GM21390 (cell line): Measurements from ENCODE around the gene SLC30A1.
"Not testable (repeated sequence)": the region's sequence is repeated elsewhere in the genome, so short reads cannot be mapped to it uniquely, and the experiment has no call there.

Source experiments
- ATAC-seq: cut with Tn5 transposase; IDR thresholded peaks from one replicate; pipeline ENCODE4 v1.9.1; 2021; ENCODE audit not compliant: unreplicated experiment

Gene SLC30A1

GRCh38 chr1:211578640-211579439 lies at the start of gene SLC30A1:
SLC30A1 (minus strand) TSS chr1:211579161; CDS start chr1:211578612, 549 bp downstream.
- peak; percentile 83 for ATAC-seq

DNA sequence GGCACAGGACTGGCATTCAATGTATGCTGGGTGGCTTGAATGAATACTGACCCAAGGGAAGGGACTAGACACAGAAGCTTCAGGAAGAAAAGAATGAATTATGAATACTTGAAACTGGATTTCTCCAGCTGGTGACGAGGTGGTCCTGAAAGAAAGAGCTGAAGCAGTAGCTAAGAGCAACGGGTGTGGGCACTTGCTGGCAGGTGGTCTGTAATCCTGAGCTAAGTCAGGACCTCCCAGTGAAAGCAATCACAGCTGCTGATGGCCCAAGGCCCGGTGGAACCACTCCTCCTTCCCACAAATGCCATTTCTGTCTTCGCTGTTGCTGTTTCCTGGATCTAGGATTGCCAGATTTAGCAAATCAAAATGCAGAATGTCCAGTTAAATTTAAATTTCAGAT lies 49.5 kb upstream of the SLC30A1 start:
- ATAC-seq: no peak

DNA sequence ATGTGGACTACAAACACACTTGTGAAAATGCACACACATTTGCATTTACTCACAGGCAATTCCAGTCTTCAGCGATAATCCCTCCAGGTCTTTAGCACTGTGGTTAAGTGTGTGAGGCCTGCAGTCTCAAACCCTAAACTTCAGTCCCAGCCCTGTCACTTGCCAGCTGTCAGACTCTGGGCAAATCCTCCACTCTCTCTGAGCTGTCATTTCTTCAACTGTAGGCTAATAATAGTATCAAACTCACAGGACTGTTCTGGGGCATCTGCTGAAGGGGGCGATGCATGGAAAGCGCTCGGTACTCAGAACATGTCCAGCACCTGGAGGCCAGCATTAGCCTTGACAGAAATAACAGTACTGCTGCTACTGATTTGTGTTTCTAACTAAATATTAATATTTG lies 48.3 kb upstream of the SLC30A1 start:
- no peak for ATAC-seq

GRCh38 chr1:211625866-211626265 lies 46.9 kb upstream of the SLC30A1 start:
- not testable (repeated sequence) for ATAC-seq

DNA sequence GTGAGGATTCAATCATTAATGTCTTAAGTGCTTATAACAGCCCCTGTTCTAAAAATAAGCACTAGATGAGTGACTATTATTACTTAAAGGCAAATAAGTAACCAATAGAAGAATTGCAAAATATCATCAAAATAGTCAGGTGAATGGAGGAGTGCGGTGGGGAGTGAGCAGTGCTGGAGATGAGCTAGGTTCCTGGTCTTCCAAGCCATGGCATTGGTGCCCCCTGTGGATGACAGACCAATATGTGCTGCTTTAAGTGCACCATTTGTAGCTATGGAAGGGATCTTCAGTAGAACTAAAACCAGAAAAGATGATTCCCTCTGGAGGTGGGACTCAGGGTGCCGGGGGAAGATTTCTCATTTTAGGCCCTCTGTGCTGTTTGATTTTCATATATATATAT lies 46.1 kb upstream of the SLC30A1 start:
- ATAC-seq: no peak

DNA sequence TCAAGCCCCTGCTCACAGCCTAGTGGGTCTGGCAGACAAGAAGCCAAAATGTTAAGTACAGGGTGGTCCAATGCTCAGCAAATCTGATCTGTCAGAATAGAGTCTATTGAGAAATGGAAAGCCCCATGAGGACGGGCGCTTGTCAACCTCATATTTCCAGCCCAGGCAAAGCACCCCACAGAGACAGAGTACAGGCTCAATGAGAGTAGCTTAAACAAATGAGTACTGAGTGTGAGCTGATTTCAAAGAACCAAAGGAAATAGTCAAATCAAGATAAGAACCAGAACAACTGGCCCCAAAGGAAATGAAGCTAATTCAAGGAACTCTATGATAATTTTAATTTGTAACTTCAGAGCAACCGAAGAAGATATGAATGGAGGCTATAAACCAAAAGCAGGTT lies 44.6 kb upstream of the SLC30A1 start:
- ATAC-seq: no peak

- ATAC-seq: no peak
Measured at GRCh38 chr1:211621447-211622198, 42.7 kb upstream of the SLC30A1 start.

DNA sequence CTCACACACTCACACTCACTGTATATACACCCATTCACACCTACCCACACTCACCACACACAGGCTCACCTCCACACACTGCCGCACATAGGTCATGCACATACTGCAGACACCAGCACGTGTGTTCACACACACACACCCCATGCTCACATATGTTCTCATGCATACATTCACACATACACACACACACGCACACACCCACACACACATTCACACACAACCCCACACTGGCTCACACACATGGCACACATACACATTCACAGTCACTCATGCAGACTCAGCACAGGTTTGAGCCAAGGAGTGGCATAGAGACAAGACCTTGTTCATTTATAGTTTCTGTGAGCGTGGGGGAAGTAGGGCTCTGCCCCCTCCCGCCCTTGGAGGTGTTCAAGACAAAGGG lies 41.1 kb upstream of the SLC30A1 start:
- no peak for ATAC-seq

DNA sequence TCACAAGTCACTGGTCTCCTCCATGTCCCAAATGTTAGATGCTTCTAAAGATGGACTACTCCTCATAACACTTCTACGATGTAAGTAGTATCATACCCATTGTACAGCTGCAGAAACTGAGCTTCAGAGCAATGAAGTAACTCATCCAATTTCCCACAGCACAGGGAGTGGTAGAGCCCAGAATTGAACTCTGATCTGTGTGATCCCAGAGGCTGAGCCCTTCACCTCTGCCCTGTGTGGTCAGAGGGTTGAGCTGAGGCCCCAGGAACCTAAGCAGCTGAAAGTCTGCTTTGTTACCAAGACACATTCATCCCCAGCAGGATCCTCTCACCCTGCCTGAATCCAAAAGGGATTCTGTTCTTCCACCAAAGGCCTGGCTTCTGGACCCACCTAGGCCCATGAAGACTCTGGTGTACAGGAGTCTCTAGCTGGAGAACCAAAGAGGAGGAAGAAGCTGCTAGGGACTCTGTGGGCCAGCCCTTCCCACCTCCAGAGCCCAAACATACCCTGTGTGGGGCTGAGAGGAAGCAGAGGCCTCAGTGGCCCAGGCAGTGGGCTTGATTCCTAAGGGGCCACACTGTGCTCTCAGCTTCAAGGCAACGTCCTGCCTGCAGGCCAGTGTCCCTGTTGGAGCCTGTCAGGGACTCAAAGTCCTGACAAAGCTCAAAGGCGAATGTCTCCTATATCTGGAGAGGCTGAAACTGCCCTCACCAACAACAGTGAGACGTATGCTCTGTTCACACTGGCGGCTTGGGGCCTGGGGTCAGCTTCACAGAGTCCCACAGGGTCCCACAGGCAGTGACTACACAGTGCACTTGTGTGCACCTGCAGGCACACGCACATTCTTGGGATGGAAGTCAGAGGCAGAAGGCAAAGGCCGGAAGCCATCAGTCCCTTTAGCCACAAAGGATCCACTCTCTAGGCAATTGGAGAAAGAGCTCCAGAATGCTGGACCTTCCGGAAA lies 40.4 kb upstream of the SLC30A1 start:
- ATAC-seq: no peak

GRCh38 chr1:211616965-211617297 lies 38.0 kb upstream of the SLC30A1 start:
- no peak for ATAC-seq

GRCh38 chr1:211616231-211616964 lies 37.4 kb upstream of the SLC30A1 start:
- no peak for ATAC-seq

DNA sequence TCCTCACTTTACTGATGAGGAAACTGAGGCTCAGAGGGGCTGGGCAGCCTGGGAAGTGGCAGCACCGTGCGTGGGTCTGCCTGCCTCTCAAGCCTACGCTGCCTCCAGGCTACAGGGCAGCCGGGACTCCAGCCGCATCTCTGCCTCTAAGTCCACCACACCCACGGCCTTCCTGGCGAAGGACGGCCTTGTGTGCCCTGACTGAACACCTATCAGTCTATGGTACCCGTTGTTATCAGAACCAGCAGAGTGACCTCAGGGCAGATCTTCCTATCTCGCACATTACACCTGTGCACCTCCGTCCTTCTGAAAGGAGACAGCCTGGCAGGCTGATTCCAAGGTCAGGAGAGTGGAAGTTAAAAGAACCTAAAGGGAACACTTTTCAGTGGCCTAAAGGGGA lies 35.7 kb upstream of the SLC30A1 start:
- no peak for ATAC-seq

GRCh38 chr1:211613951-211614350 lies 35.0 kb upstream of the SLC30A1 start:
- ATAC-seq: no peak

DNA sequence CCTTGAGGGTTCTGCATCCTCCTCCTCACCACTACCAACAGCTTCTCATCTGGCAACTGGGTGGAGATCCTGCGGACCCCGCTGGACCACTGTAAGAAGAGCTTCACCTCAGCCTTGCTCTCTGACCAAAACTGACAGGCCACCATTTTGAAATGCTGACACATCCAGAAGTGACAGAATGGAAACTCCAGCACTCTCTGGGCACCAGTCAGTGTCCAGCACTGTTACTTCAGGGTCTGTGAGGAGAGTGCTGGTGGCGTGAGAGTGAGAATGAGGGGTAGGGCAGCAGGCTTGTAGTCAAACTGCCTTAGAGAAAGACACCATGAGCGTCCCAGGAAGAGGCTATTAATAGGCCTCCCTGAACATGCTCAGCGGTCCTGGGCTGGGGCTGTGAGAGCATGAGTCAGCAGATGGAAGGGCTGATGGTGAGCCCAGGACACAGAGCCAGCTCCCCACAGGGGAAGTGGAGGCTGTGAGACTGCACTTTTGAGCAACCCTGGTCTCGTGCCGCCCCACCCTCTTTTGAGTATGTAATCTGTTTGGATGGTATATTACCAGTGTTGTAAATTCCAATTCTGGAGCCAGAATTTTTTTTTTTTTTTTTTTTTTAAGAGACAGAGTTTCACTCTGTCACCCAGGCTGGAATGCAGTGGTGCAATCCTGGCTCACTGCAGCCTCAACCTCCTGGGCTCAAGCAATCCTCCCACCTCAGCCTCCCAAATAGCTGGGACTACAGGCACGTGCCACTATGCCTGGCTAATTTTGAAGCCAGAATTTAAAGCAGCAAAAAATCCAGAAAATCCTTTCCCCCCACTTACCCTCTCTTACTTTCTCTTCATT lies 34.4 kb upstream of the SLC30A1 start:
- no peak for ATAC-seq

- ATAC-seq: no peak
Measured at GRCh38 chr1:211612786-211613107, 33.8 kb upstream of the SLC30A1 start.

DNA sequence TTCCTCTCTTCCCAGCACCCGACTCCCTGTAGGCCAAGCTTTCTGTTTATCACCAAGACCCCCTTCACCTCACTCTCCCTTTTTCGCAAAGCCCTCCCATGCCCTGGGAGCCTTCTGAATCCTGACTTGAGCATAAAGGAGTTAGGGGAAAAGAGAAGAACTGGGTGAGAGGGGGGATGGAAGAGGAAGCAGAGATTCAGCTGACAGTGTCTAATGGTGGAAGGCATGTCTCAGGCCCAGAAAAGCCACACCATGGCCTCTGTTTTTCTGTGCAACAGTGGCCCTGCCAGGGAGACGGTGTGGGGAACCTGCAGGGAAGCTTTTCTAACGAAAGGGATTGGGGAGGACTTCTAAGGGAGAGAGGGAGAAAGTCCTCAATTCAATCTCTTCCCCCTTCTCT lies 32.9 kb upstream of the SLC30A1 start:
- no peak for ATAC-seq

GRCh38 chr1:211610779-211611556 lies 32.0 kb upstream of the SLC30A1 start:
- no peak for ATAC-seq

DNA sequence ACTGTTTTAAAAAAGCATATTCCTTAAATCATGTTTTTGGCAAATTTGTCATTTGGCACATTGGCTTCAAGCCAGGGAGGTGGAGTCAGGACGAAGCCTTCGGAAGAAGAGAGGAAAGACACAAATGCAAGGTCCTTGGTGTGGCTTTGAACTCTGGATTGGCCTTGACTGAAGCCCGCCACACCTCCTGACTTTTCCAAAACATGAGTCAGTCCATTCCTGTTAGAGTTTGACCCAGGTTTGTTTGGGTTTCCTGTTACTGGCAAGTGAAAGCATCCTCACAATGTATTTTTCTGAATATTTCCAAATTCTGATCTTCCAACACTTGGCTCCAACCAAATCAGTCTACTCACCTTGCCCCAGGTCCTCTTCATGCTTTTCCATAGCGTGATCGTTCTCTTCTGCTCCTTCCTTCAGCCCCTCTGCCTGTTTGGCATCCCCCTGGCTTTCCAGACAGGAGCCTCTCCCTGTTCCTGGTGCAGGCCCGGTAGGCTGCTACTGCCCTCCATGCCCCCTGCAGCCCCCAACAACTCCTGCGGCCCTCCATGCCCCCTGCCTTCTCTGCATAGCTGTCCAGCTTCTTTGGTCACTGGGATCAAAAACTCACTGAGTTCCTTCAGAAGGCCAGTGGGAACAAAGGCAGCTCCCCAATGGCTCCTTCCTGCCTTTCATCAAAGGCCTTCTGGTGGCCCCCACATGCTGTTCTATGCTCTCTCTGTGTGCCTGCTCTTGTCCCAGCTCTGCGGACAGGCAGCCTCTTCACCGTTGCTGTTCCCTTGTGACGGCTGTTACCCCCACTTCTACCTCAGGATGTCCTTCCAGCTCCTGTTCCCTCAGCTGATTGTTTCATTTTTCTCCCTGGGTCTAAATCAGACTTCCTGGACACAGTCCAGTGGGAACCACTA lies 30.4 kb upstream of the SLC30A1 start:
- no peak for ATAC-seq
